ENCODE data around the gene FOXK1.

Gene FOXK1

GRCh38 chr7:4725014-4725849, 43.1 kb downstream of the FOXK1 start:
- DNase-seq = no peak

- no peak for DNase-seq
These were observed 43.9 kb downstream of the FOXK1 start for GRCh38 chr7:4725850-4726450.

- no peak for DNase-seq
These were observed 44.5 kb downstream of the FOXK1 start for GRCh38 chr7:4726566-4726965.

GRCh38 chr7:4727914-4728705, 46.0 kb downstream of the FOXK1 start:
- DNase-seq = no peak

- no peak for DNase-seq
These were observed 47.2 kb downstream of the FOXK1 start for GRCh38 chr7:4729266-4729665.

GRCh38 chr7:4730276-4730675, 48.2 kb downstream of the FOXK1 start:
- no peak for DNase-seq

- no peak for DNase-seq
These were observed 48.9 kb downstream of the FOXK1 start for GRCh38 chr7:4730971-4731370.

- no peak for DNase-seq
These were observed 49.7 kb downstream of the FOXK1 start for GRCh38 chr7:4731803-4732202.

GRCh38 chr7:4733936-4734528, 51.9 kb downstream of the FOXK1 start:
- DNase-seq = no peak

- DNase-seq = no peak
These were observed 52.7 kb downstream of the FOXK1 start for GRCh38 chr7:4734587-4735345.

GRCh38 chr7:4737300-4737699, 55.2 kb downstream of the FOXK1 start:
- DNase-seq = no peak

- no peak for DNase-seq
These were observed 56.8 kb downstream of the FOXK1 start for GRCh38 chr7:4738711-4739527.

GRCh38 chr7:4739528-4739992, 57.5 kb downstream of the FOXK1 start:
- DNase-seq = no peak

- no peak for DNase-seq
These were observed 58.7 kb downstream of the FOXK1 start for GRCh38 chr7:4740796-4741195.

GRCh38 chr7:4742051-4742573, 60.0 kb downstream of the FOXK1 start:
- no peak for DNase-seq

GRCh38 chr7:4742852-4743251, 60.8 kb downstream of the FOXK1 start:
- DNase-seq = no peak

GRCh38 chr7:4744391-4745264, 62.5 kb downstream of the FOXK1 start:
- DNase-seq = peak; percentile 35

- DNase-seq = no peak
These were observed 63.3 kb downstream of the FOXK1 start for GRCh38 chr7:4745265-4745919.

All from NCI-H82 (cell line).